ENCODE data around the gene MFN2.

Gene MFN2

DNA sequence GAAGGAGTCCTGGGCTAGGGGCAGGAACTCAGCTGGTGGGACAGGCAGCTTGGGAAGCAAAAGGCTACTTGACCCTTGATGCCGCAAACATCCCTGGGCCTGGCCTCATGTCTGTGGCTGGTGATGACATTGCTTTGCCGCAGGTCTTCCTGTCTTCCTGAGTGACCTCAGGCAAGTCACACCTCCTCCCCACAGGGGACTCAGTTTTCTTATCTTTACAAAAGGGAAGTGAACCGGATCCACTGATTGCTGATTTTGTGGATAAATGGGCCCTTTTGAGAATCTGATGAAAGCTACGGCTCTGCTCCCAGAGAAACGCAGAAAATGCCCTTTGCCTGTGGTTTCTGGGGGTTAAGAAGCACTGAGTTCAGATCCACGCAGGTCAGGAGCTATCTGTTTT, 25.0 kb upstream of the MFN2 start:
- Histone ChIP-seq H2AFZ (ENCODE audit: low read length) (no peak overlapping the region), H3K36me3 (replicated peaks; ENCODE audit: insufficient read depth, low read length) (no peaks in the 10 kb centered on the region), H3K79me2 (ENCODE audit: low read length) (no peaks in the 10 kb centered on the region), H4K20me1 (ENCODE audit: insufficient read depth, low read length) (no peaks in the 10 kb centered on the region), H3K9me3 (replicated peaks; ENCODE audit: insufficient read depth, low read length) (no peaks in the 10 kb centered on the region), H3K27me3 (replicated peaks; ENCODE audit: insufficient read depth, low read length) (no peaks in the 10 kb centered on the region), H3K27ac (ENCODE audit: low read length) (no peak overlapping the region), H3K4me3 (ENCODE audit: low read length) (no peak overlapping the region), H3F3A (ENCODE audit: insufficient read depth, low read length) (no peaks in the 10 kb centered on the region), H3K9me2 (replicated peaks; ENCODE audit: insufficient read depth, low read length) (no peaks in the 10 kb centered on the region), H3K4me1 (ENCODE audit: low read length) (no peaks in the 10 kb centered on the region), H3K4me2 (ENCODE audit: low read depth, low read length) (no peak overlapping the region), H3K9ac (ENCODE audit: low read length) (no peak overlapping the region)
- no peak for DNase-seq
- TF ChIP-seq, protein P1, sequence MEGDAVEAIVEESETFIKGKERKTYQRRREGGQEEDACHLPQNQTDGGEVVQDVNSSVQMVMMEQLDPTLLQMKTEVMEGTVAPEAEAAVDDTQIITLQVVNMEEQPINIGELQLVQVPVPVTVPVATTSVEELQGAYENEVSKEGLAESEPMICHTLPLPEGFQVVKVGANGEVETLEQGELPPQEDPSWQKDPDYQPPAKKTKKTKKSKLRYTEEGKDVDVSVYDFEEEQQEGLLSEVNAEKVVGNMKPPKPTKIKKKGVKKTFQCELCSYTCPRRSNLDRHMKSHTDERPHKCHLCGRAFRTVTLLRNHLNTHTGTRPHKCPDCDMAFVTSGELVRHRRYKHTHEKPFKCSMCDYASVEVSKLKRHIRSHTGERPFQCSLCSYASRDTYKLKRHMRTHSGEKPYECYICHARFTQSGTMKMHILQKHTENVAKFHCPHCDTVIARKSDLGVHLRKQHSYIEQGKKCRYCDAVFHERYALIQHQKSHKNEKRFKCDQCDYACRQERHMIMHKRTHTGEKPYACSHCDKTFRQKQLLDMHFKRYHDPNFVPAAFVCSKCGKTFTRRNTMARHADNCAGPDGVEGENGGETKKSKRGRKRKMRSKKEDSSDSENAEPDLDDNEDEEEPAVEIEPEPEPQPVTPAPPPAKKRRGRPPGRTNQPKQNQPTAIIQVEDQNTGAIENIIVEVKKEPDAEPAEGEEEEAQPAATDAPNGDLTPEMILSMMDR (IDR thresholded peaks at IDR 0.05; ENCODE audit: low read length), result no peak
- TF ChIP-seq EZH2 (optimal IDR thresholded peaks at IDR 0.05; ENCODE audit: low read depth, low read length), result no peak
- no peak for TF ChIP-seq EZH2phosphoT487 (IDR thresholded peaks at IDR 0.05; ENCODE audit: low read length)

DNA sequence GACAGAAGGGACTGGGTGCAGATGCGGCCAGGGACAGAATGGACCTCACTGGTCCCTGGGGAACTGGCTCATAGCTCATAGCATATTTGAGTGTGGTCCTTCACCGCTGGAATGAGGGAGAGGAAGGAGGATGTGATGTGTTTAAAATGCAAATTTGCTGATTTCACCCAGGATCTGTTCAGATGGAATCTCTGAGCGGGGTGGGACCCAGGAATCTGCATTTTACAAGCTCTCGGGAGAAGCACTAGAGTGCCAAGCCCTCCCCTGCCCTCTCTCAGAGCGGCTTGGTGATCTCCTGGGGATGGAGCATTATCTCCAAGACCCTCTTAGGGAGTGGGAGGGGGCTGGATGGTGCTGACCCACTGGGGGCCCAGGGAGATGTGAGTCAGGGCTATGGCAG, 22.8 kb upstream of the MFN2 start:
- Histone ChIP-seq H3K4me2 (ENCODE audit: low read depth, low read length) (no peak overlapping the region), H2AFZ (ENCODE audit: low read length) (no peak overlapping the region), H3K9me2 (replicated peaks; ENCODE audit: insufficient read depth, low read length) (no peaks in the 10 kb centered on the region), H3K9me3 (replicated peaks; ENCODE audit: insufficient read depth, low read length) (no peaks in the 10 kb centered on the region), H3F3A (ENCODE audit: insufficient read depth, low read length) (no peaks in the 10 kb centered on the region), H3K9ac (ENCODE audit: low read length) (no peak overlapping the region), H3K79me2 (ENCODE audit: low read length) (no peaks in the 10 kb centered on the region), H3K4me3 (ENCODE audit: low read length) (no peak overlapping the region), H3K27ac (ENCODE audit: low read length) (no peak overlapping the region), H4K20me1 (ENCODE audit: insufficient read depth, low read length) (no peaks in the 10 kb centered on the region), H3K36me3 (replicated peaks; ENCODE audit: insufficient read depth, low read length) (no peaks in the 10 kb centered on the region), H3K27me3 (replicated peaks; ENCODE audit: insufficient read depth, low read length) (no peaks in the 10 kb centered on the region), H3K4me1 (ENCODE audit: low read length) (no peaks in the 10 kb centered on the region)
- no peak for DNase-seq
- TF ChIP-seq, protein P1 (IDR thresholded peaks at IDR 0.05; ENCODE audit: low read length), result no peak
- TF ChIP-seq EZH2 (optimal IDR thresholded peaks at IDR 0.05; ENCODE audit: low read depth, low read length) (no peak), EZH2phosphoT487 (IDR thresholded peaks at IDR 0.05; ENCODE audit: low read length) (no peak)

DNA sequence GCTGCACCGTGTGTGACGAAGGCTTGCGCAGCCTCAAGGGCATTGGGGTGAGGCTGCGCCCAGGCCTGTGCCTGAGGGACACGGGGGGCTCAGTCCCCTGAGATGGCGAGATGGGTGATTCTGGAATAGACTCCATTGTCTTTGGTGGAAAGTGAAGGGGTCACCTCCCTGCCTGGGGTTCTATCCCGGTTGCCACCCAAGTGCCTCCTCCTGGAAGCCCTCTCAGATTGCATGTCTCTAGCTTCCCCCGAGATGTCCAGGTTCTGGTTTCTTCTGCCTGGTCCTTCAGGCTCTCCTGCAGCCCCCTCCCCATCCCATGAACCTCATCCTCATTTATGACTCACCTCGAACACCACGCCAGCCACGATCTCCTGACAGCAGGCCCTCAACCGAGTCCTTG, 22.3 kb upstream of the MFN2 start:
- no peak for DNase-seq
- Histone ChIP-seq H3K9ac (ENCODE audit: low read length) (no peak overlapping the region), H3K79me2 (ENCODE audit: low read length) (no peaks in the 10 kb centered on the region), H3K27me3 (replicated peaks; ENCODE audit: insufficient read depth, low read length) (no peaks in the 10 kb centered on the region), H3F3A (ENCODE audit: insufficient read depth, low read length) (no peaks in the 10 kb centered on the region), H3K4me3 (ENCODE audit: low read length) (no peak overlapping the region), H4K20me1 (ENCODE audit: insufficient read depth, low read length) (no peaks in the 10 kb centered on the region), H3K4me1 (ENCODE audit: low read length) (no peaks in the 10 kb centered on the region), H3K9me2 (replicated peaks; ENCODE audit: insufficient read depth, low read length) (no peaks in the 10 kb centered on the region), H3K4me2 (ENCODE audit: low read depth, low read length) (no peak overlapping the region), H3K9me3 (replicated peaks; ENCODE audit: insufficient read depth, low read length) (no peaks in the 10 kb centered on the region), H2AFZ (ENCODE audit: low read length) (no peak overlapping the region), H3K36me3 (replicated peaks; ENCODE audit: insufficient read depth, low read length) (no peaks in the 10 kb centered on the region), H3K27ac (ENCODE audit: low read length) (no peak overlapping the region)
- TF ChIP-seq EZH2 (optimal IDR thresholded peaks at IDR 0.05; ENCODE audit: low read depth, low read length) (no peak), EZH2phosphoT487 (IDR thresholded peaks at IDR 0.05; ENCODE audit: low read length) (no peak)
- TF ChIP-seq, protein P1 (IDR thresholded peaks at IDR 0.05; ENCODE audit: low read length), result no peak
